ENCODE results near the gene ARHGEF40. TPM values are rescaled to one million over a fixed set of nuclear protein-coding genes. Genes with fewer than 3 reads are reported as not detected.

The ARHGEF40 gene
- total and polyA plus RNA-seq, 10 of the 15 experiments (the other 5 are each of a cell fraction or from before 2014, with no cell fraction given): 0.03 to 0.31 (median 0.08) TPM; not detected in 2

- TF ChIP-seq ZNF687 (IDR thresholded peaks at IDR 0.05) (no peak), ZNF622 (IDR thresholded peaks at IDR 0.05) (no peak), IRF4 (IDR thresholded peaks at IDR 0.05; ENCODE audit: low read depth, low read length) (no peak), PKNOX1 (IDR thresholded peaks at IDR 0.05) (no peak)
Measured at GRCh38 chr14:21098892-21099595, 28.9 kb downstream of the ARHGEF40 start (continued).

GRCh38 chr14:21099596-21099985 is 29.5 kb downstream of the ARHGEF40 start:
- Histone ChIP-seq H3K27me3 (replicated peaks in 1 of 2; ENCODE audit: control insufficient read depth in 2 of 2, insufficient read depth in 2 of 2, low read length in 1 of 2) (peaks cover 2 to 3% of the 10 kb centered on the region in 2 experiments; a peak in 2 of 4 replicates), H2AFZ (ENCODE audit: control insufficient read depth, low read depth, low read length) (no peak overlapping the region), H3K27ac (ENCODE audit: control insufficient read depth, insufficient read depth) (no peak overlapping the region), H3K79me2 (ENCODE audit: control insufficient read depth, insufficient read depth, low read length) (no peaks in the 10 kb centered on the region; the same call in 1 of the 2 replicates), H4K20me1 (ENCODE audit: control insufficient read depth, insufficient read depth) (no peaks in the 10 kb centered on the region), H3K36me3 (ENCODE audit: control insufficient read depth in 2 of 2, insufficient read depth in 2 of 2, low read length in 1 of 2) (no peaks in the 10 kb centered on the region), H3K9ac (ENCODE audit: control insufficient read depth, insufficient read depth, low read length) (no peak overlapping the region), H3K4me2 (ENCODE audit: control insufficient read depth, insufficient read depth) (no peak overlapping the region), H3K4me1 (ENCODE audit: control insufficient read depth, insufficient read depth, low read length) (peaks cover 7% of the 10 kb centered on the region), H3K9me3 (replicated peaks; ENCODE audit: control insufficient read depth, insufficient read depth, low read length) (no peaks in the 10 kb centered on the region), H3K4me3 (no peak overlapping the region)
- FAIRE-seq: no peak
- ATAC-seq: no peak
- BruUV-seq (replicated peaks): no TSS peak
- WGBS (ENCODE audit: insufficient coverage, insufficient replicate concordance, low lambda C conversion rate, missing lambda C conversion rate): 61% methylated on average over 5 of the region's 5 CpGs
- POLR2A ChIA-PET: no interaction called here
- CTCF ChIA-PET: interaction anchor here (0.9 to 10.5 kb wide), 3 partner anchors 15 to 84 kb away, joined by 3 to 253 read pairs (median 151); no protein-coding TSS in a partner anchor
- RAD21 ChIA-PET (ENCODE audit: unreplicated experiment): no interaction called here
- no peak for TF ChIP-seq CREM (IDR thresholded peaks at IDR 0.05; ENCODE audit: low read depth)
- TF ChIP-seq RELA (IDR thresholded peaks at IDR 0.05; ENCODE audit: borderline replicate concordance, partially characterized antibody): no peak
- TF ChIP-seq PRDM15 (CRISPR knock-in tag; IDR thresholded peaks at IDR 0.05): no peak
- no peak for TF ChIP-seq E2F4 (IDR thresholded peaks at IDR 0.05; ENCODE audit: low read depth, low read length)
- TF ChIP-seq CBX5 (IDR thresholded peaks at IDR 0.05; ENCODE audit: low read depth): no peak
- TF ChIP-seq SP1 (IDR thresholded peaks at IDR 0.05; ENCODE audit: low read depth, low read length): no peak
- no peak for TF ChIP-seq IRF4 (IDR thresholded peaks at IDR 0.05; ENCODE audit: low read depth, low read length)
- TF ChIP-seq NBN (IDR thresholded peaks at IDR 0.05): no peak
- no peak for TF ChIP-seq SIN3A (IDR thresholded peaks at IDR 0.05; ENCODE audit: low read depth, low read length)
- TF ChIP-seq POLR2A (IDR thresholded peaks at IDR 0.05; ENCODE audit: low read depth, low read length): no peak
- in situ Hi-C loops (cut with MboI): no loop called here
- intact Hi-C loops (cut with micrococcal nuclease; ENCODE audit: unreplicated experiment): no loop called here
- no peak for DNase-seq (ENCODE audit: low read depth, low spot score)
- SMC1A ChIA-PET (ENCODE audit: uncharacterized antibody, unreplicated experiment): interaction anchor here (0.6 to 1.5 kb wide), 3 partner anchors 9 to 109 kb away, joined by 3 to 4 read pairs (median 3); no protein-coding TSS in a partner anchor

All from GM12878 (cell line).